ENCODE results near the gene ATXN7.

DNA sequence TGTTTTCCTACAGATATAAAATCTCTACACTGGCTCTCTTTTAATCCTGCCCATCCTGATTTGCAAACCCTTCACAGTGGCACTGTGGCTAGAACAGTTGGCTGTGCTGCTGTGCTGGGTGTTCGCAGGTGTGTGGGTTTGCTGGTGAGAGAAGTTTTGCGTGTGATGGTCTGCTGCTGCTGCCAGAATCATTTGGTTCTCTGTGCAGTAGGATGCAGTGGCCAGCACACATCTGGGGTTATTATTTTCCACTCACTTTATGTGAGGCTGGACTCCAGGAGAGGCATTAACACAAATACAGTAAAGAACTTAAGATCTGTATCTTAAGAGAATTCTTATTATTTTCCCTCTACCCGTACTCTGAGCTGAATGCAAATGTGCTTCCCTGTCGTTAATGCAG lies 175.7 kb downstream of the ATXN7 start:
- TF ChIP-seq, protein P1, sequence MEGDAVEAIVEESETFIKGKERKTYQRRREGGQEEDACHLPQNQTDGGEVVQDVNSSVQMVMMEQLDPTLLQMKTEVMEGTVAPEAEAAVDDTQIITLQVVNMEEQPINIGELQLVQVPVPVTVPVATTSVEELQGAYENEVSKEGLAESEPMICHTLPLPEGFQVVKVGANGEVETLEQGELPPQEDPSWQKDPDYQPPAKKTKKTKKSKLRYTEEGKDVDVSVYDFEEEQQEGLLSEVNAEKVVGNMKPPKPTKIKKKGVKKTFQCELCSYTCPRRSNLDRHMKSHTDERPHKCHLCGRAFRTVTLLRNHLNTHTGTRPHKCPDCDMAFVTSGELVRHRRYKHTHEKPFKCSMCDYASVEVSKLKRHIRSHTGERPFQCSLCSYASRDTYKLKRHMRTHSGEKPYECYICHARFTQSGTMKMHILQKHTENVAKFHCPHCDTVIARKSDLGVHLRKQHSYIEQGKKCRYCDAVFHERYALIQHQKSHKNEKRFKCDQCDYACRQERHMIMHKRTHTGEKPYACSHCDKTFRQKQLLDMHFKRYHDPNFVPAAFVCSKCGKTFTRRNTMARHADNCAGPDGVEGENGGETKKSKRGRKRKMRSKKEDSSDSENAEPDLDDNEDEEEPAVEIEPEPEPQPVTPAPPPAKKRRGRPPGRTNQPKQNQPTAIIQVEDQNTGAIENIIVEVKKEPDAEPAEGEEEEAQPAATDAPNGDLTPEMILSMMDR (IDR thresholded peaks at IDR 0.05), result no peak
- TF ChIP-seq ZFX (IDR thresholded peaks at IDR 0.05; ENCODE audit: borderline replicate concordance), result no peak

Data from 22Rv1 (cell line).